Measurements from ENCODE around the gene RPH3AL. TPM values are rescaled to one million over a fixed set of nuclear protein-coding genes. Genes with fewer than 3 reads are reported as not detected.

RPH3AL gene
- total RNA-seq, 1 experiment from 2014 or later: 3.0 TPM

DNA sequence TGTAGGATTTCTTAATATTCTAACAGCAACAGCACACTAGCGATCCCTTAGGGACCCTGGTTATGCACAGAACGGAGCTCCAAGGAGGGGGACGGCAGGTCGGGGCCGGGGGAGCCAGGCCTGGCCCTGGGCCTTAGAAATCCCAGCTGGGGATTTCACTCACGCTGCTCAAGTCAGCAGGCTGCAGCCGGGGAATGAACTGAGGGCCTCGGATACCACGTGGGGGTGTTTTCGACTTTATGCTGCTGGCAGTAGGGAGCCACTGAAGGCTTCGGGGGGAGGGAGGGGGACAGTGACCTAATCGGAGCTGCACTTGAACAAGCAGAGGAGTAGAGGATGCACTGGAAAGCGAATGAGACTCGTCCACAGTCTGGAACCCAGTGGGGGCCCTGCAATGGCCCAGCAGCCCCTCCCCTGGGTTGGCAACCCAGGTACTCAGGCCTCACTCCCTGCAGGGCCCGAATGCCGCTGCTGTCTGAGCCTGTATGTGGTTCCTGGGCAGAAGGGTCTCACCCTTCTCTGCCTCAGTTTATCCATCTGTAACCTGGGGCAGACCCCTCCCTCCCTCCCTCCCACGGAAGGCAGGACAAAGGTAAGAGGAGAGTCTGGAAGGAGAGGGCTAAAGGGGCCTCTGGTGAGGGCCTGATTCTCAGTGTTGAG is 53.7 kb downstream of the RPH3AL start:
- TF ChIP-seq, protein P1, sequence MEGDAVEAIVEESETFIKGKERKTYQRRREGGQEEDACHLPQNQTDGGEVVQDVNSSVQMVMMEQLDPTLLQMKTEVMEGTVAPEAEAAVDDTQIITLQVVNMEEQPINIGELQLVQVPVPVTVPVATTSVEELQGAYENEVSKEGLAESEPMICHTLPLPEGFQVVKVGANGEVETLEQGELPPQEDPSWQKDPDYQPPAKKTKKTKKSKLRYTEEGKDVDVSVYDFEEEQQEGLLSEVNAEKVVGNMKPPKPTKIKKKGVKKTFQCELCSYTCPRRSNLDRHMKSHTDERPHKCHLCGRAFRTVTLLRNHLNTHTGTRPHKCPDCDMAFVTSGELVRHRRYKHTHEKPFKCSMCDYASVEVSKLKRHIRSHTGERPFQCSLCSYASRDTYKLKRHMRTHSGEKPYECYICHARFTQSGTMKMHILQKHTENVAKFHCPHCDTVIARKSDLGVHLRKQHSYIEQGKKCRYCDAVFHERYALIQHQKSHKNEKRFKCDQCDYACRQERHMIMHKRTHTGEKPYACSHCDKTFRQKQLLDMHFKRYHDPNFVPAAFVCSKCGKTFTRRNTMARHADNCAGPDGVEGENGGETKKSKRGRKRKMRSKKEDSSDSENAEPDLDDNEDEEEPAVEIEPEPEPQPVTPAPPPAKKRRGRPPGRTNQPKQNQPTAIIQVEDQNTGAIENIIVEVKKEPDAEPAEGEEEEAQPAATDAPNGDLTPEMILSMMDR (conservative IDR thresholded peaks at IDR 0.05): no peak
- H4K8ac ChIP-seq (replicated peaks; ENCODE audit: insufficient read length, low read depth, low read length): no peak overlapping the region
- H3K14ac ChIP-seq (ENCODE audit: insufficient read depth, low read length): no peak overlapping the region; the same call in 1 of the 2 replicates
- no peaks in the 10 kb centered on the region for H4K20me1 ChIP-seq (ENCODE audit: control insufficient read depth, insufficient read depth, insufficient read length)
- peaks cover 11% of the 10 kb centered on the region for H3K27me3 Mint-ChIP-seq (ENCODE audit: low read depth)
- no peak overlapping the region for H3K27ac ChIP-seq (ENCODE audit: insufficient read length, low read depth, low read length)
- no peak overlapping the region for H2AFZ ChIP-seq (ENCODE audit: low read length)
- no peak overlapping the region for H3K9ac ChIP-seq (ENCODE audit: extremely low read depth, insufficient read length, low read length)
- no peak overlapping the region for H2BK15ac ChIP-seq (ENCODE audit: low read depth, low read length)
- H2BK20ac ChIP-seq (ENCODE audit: low read depth, low read length, poor library complexity, severe bottlenecking): no peak overlapping the region
- H3K56ac ChIP-seq (ENCODE audit: insufficient read length, low read depth, low read length): no peak overlapping the region
- H3K36me3 Mint-ChIP-seq (ENCODE audit: insufficient read depth in 1 of 3, low read depth in 3 of 3): no peaks in the 10 kb centered on the region; a peak in 1 of 7 replicates
- no peak overlapping the region for H2AK5ac ChIP-seq (ENCODE audit: insufficient read length, low read length)
- H3K4me3 Mint-ChIP-seq: no peak overlapping the region
- no peak overlapping the region for H3K4ac ChIP-seq (ENCODE audit: low read depth, low read length)
- DNase-seq: no peak
- no peak overlapping the region for H3K23ac ChIP-seq (ENCODE audit: insufficient read length, low read depth, low read length)
- no peaks in the 10 kb centered on the region for H3K23me2 ChIP-seq (ENCODE audit: insufficient read length, low read depth, low read length, poor library complexity, severe bottlenecking)
- H3K4me1 Mint-ChIP-seq: peaks cover 2 to 5% of the 10 kb centered on the region in 2 experiments; a peak in 1 of 4 replicates
- no peak overlapping the region for H2BK5ac ChIP-seq (ENCODE audit: insufficient read length, low read length)
- no peaks in the 10 kb centered on the region for H3K27me3 ChIP-seq (ENCODE audit: insufficient read depth, low read length)
- H3K27ac Mint-ChIP-seq: no peak overlapping the region
- no peaks in the 10 kb centered on the region for H3K4me1 ChIP-seq (ENCODE audit: insufficient read depth, low read length)
- H3T11ph ChIP-seq (ENCODE audit: low read length): no peak overlapping the region
- H3K18ac ChIP-seq (ENCODE audit: insufficient read length, low read depth, low read length): no peak overlapping the region
- H3K79me2 ChIP-seq (ENCODE audit: insufficient read depth, low read length): no peaks in the 10 kb centered on the region
- H4K5ac ChIP-seq (ENCODE audit: insufficient read length, low read depth, low read length): no peak overlapping the region
- no peak overlapping the region for H2BK12ac ChIP-seq (ENCODE audit: insufficient read length, low read depth, low read length)
- no peaks in the 10 kb centered on the region for H3K9me3 ChIP-seq (ENCODE audit: control insufficient read depth, low read depth, low read length)
- no peaks in the 10 kb centered on the region for H3K9me3 Mint-ChIP-seq
- H4K91ac ChIP-seq (ENCODE audit: insufficient read length, low read depth, low read length): no peak overlapping the region
- no CpG with 5 or more reads among the region's 17 CpGs for WGBS (ENCODE audit: extremely low coverage, insufficient read length, low lambda C conversion rate)
- H3K4me2 ChIP-seq (ENCODE audit: insufficient read depth, insufficient read length, low read length): no peak overlapping the region
- H3K79me1 ChIP-seq (ENCODE audit: insufficient read depth, low read depth, low read length, poor library complexity, severe bottlenecking): no peaks in the 10 kb centered on the region
- H2BK120ac ChIP-seq (ENCODE audit: low read depth, low read length, poor library complexity, severe bottlenecking): no peak overlapping the region

All from H9 (cell line).